ENCODE measurements around the gene OLFM1. TPM values are rescaled to one million over a fixed set of nuclear protein-coding genes. Genes with fewer than 3 reads are reported as not detected.

OLFM1 gene
- total and polyA plus RNA-seq, 4 donors = 2.0 to 5.9 (median 4.4) TPM

DNA sequence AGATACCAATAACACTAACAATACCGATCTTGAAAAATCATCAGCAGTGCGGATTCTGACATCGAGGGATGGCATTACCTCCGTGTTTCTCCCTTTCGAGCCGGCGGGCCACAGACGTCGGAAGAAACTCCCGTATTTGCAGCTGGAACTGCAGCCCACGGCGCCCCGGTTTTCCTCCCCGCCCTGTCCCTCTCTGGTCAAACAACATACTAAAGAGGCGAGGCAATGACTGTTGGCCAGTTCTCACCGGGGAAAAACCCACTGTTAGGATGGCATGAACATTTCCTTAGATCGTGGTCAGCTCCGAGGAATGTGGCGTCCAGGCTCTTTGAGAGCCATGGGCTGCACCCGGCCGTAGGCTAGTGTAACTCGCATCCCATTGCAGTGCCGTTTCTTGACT, 32.8 kb downstream of the OLFM1 start:
- H3K27ac ChIP-seq (ENCODE audit: low read depth in 1 of 2, low read length in 2 of 2) = no peak overlapping the region
- no peak overlapping the region for H3K4me3 ChIP-seq (ENCODE audit: low read depth in 1 of 3, low read length in 3 of 3)
- TF ChIP-seq, protein P1, sequence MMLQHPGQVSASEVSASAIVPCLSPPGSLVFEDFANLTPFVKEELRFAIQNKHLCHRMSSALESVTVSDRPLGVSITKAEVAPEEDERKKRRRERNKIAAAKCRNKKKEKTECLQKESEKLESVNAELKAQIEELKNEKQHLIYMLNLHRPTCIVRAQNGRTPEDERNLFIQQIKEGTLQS (IDR thresholded peaks at IDR 0.05) = no peak
- TF ChIP-seq RXRA (IDR thresholded peaks at IDR 0.05) = no peak
- TF ChIP-seq, protein P2, sequence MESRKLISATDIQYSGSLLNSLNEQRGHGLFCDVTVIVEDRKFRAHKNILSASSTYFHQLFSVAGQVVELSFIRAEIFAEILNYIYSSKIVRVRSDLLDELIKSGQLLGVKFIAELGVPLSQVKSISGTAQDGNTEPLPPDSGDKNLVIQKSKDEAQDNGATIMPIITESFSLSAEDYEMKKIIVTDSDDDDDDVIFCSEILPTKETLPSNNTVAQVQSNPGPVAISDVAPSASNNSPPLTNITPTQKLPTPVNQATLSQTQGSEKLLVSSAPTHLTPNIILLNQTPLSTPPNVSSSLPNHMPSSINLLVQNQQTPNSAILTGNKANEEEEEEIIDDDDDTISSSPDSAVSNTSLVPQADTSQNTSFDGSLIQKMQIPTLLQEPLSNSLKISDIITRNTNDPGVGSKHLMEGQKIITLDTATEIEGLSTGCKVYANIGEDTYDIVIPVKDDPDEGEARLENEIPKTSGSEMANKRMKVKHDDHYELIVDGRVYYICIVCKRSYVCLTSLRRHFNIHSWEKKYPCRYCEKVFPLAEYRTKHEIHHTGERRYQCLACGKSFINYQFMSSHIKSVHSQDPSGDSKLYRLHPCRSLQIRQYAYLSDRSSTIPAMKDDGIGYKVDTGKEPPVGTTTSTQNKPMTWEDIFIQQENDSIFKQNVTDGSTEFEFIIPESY (IDR thresholded peaks at IDR 0.05) = no peak
- H3K4me1 ChIP-seq (ENCODE audit: control insufficient read depth in 4 of 4, insufficient read depth in 4 of 4, low read length in 3 of 4) = no peaks in the 10 kb centered on the region
- no peak overlapping the region for H3K9ac ChIP-seq (ENCODE audit: low read depth in 1 of 2, low read length in 2 of 2)
- WGBS = 93% methylated on average over 23 of the region's 23 CpGs
- DNase-seq (ENCODE audit: low spot score) = no peak
- H3K27me3 ChIP-seq (ENCODE audit: control insufficient read depth in 4 of 4, insufficient read depth in 4 of 4, low read length in 3 of 4) = no peaks in the 10 kb centered on the region
- H3K9me3 ChIP-seq (ENCODE audit: control insufficient read depth in 4 of 4, low read length in 3 of 4) = peaks cover 0 to 2% (median 0%) of the 10 kb centered on the region in 4 donors
- H3K36me3 ChIP-seq (ENCODE audit: control insufficient read depth in 4 of 4, insufficient read depth in 3 of 4, low read depth in 1 of 4, low read length in 3 of 4) = no peaks in the 10 kb centered on the region

DNA sequence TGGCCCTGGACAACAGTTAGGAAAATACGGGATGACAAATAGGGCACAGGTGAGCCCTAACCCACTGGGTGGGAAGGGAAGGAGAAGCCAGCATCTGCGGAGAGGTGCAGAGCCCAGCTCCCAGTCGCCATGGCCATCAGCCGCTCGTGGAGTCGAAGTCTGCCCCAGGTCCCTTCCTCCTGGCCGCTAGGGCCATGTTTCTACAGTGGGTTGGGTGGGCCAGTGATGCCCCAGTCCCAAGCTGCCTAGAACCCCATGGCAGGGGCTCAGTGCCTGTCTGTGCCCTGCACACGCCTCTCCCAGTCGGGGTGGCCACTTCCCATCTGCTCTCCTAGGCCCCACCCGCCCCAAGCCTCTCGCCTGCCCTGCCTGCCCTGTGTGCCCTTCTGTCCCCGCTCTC, 34.8 kb downstream of the OLFM1 start:
- 83% methylated on average over 12 of the region's 12 CpGs for WGBS
- Histone ChIP-seq H3K4me1 (ENCODE audit: control insufficient read depth in 4 of 4, insufficient read depth in 4 of 4, low read length in 3 of 4) (no peaks in the 10 kb centered on the region), H3K9ac (ENCODE audit: low read depth in 1 of 2, low read length in 2 of 2) (no peak overlapping the region), H3K27me3 (ENCODE audit: control insufficient read depth in 4 of 4, insufficient read depth in 4 of 4, low read length in 3 of 4) (no peaks in the 10 kb centered on the region), H3K4me3 (ENCODE audit: low read depth in 1 of 3, low read length in 3 of 3) (no peak overlapping the region), H3K9me3 (ENCODE audit: control insufficient read depth in 4 of 4, low read length in 3 of 4) (peaks cover 0 to 2% (median 0%) of the 10 kb centered on the region in 4 donors), H3K27ac (ENCODE audit: low read depth in 1 of 2, low read length in 2 of 2) (no peak overlapping the region), H3K36me3 (ENCODE audit: control insufficient read depth in 4 of 4, insufficient read depth in 3 of 4, low read depth in 1 of 4, low read length in 3 of 4) (no peaks in the 10 kb centered on the region)
- no peak for DNase-seq (ENCODE audit: low spot score)
- TF ChIP-seq HNF4A (conservative IDR thresholded peaks at IDR 0.05) (no peak), JUND (IDR thresholded peaks at IDR 0.05) (no peak), RAD21 (IDR thresholded peaks at IDR 0.05) (no peak), NR2F2 (IDR thresholded peaks at IDR 0.05) (no peak), YY1 (IDR thresholded peaks at IDR 0.05) (no peak), FOXA1 (IDR thresholded peaks at IDR 0.05) (no peak), RXRA (IDR thresholded peaks at IDR 0.05) (no peak), HNF4G (IDR thresholded peaks at IDR 0.05) (no peak), TAF1 (conservative IDR thresholded peaks at IDR 0.05) (no peak), EGR1 (IDR thresholded peaks at IDR 0.05; ENCODE audit: low read depth in 2 of 2) (no peak), GABPA (IDR thresholded peaks at IDR 0.05 in 1 of 2, conservative IDR thresholded peaks at IDR 0.05 in 1 of 2) (no peak), FOXA2 (IDR thresholded peaks at IDR 0.05) (no peak), SP1 (IDR thresholded peaks at IDR 0.05) (no peak)
- TF ChIP-seq, protein P2 (IDR thresholded peaks at IDR 0.05) = no peak
- TF ChIP-seq, protein P1 (IDR thresholded peaks at IDR 0.05) = no peak
- TF ChIP-seq, protein P3, sequence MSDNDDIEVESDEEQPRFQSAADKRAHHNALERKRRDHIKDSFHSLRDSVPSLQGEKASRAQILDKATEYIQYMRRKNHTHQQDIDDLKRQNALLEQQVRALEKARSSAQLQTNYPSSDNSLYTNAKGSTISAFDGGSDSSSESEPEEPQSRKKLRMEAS (IDR thresholded peaks at IDR 0.05) = no peak
- TF ChIP-seq, protein P4, sequence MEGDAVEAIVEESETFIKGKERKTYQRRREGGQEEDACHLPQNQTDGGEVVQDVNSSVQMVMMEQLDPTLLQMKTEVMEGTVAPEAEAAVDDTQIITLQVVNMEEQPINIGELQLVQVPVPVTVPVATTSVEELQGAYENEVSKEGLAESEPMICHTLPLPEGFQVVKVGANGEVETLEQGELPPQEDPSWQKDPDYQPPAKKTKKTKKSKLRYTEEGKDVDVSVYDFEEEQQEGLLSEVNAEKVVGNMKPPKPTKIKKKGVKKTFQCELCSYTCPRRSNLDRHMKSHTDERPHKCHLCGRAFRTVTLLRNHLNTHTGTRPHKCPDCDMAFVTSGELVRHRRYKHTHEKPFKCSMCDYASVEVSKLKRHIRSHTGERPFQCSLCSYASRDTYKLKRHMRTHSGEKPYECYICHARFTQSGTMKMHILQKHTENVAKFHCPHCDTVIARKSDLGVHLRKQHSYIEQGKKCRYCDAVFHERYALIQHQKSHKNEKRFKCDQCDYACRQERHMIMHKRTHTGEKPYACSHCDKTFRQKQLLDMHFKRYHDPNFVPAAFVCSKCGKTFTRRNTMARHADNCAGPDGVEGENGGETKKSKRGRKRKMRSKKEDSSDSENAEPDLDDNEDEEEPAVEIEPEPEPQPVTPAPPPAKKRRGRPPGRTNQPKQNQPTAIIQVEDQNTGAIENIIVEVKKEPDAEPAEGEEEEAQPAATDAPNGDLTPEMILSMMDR (IDR thresholded peaks at IDR 0.05; ENCODE audit: low read depth, low read length, missing input control) = no peak
- TF ChIP-seq, protein P5, sequence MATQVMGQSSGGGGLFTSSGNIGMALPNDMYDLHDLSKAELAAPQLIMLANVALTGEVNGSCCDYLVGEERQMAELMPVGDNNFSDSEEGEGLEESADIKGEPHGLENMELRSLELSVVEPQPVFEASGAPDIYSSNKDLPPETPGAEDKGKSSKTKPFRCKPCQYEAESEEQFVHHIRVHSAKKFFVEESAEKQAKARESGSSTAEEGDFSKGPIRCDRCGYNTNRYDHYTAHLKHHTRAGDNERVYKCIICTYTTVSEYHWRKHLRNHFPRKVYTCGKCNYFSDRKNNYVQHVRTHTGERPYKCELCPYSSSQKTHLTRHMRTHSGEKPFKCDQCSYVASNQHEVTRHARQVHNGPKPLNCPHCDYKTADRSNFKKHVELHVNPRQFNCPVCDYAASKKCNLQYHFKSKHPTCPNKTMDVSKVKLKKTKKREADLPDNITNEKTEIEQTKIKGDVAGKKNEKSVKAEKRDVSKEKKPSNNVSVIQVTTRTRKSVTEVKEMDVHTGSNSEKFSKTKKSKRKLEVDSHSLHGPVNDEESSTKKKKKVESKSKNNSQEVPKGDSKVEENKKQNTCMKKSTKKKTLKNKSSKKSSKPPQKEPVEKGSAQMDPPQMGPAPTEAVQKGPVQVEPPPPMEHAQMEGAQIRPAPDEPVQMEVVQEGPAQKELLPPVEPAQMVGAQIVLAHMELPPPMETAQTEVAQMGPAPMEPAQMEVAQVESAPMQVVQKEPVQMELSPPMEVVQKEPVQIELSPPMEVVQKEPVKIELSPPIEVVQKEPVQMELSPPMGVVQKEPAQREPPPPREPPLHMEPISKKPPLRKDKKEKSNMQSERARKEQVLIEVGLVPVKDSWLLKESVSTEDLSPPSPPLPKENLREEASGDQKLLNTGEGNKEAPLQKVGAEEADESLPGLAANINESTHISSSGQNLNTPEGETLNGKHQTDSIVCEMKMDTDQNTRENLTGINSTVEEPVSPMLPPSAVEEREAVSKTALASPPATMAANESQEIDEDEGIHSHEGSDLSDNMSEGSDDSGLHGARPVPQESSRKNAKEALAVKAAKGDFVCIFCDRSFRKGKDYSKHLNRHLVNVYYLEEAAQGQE (IDR thresholded peaks at IDR 0.05) = no peak

Measured in liver (tissue), 9 donors.